SW 1271 (cell line): ENCODE results near the gene TMPRSS9.
"Not testable (repeated sequence)": the region's sequence is repeated elsewhere in the genome, so short reads cannot be mapped to it uniquely, and the experiment has no call there.

Source experiments
- DNase-seq, 2 experiments: peaks; one replicate each; lab custom pipeline; 2025; lab: John Stamatoyannopoulos, UW

TMPRSS9 gene

GRCh38 chr19:2438178-2438577, 78.1 kb downstream of the TMPRSS9 start:
- DNase-seq = no peak

- no peak for DNase-seq
These were observed 80.5 kb downstream of the TMPRSS9 start for GRCh38 chr19:2440515-2440914.

- no peak for DNase-seq
These were observed 81.2 kb downstream of the TMPRSS9 start for GRCh38 chr19:2441096-2441752.

- DNase-seq = no peak
These were observed 83.2 kb downstream of the TMPRSS9 start for GRCh38 chr19:2443116-2443784.

GRCh38 chr19:2443785-2444182, 83.7 kb downstream of the TMPRSS9 start:
- no peak for DNase-seq

- no peak for DNase-seq
These were observed 84.4 kb downstream of the TMPRSS9 start for GRCh38 chr19:2444251-2445002.

GRCh38 chr19:2446381-2446780, 86.3 kb downstream of the TMPRSS9 start:
- DNase-seq = no peak

- no peak for DNase-seq
These were observed 89.0 kb downstream of the TMPRSS9 start for GRCh38 chr19:2449019-2449418.

- no peak for DNase-seq
These were observed 91.1 kb downstream of the TMPRSS9 start for GRCh38 chr19:2451138-2451537.

- DNase-seq = no peak
These were observed 91.7 kb downstream of the TMPRSS9 start for GRCh38 chr19:2451741-2452140.

- DNase-seq = no peak
These were observed 93.5 kb downstream of the TMPRSS9 start for GRCh38 chr19:2453431-2454025.

- DNase-seq = no peak
These were observed 94.3 kb downstream of the TMPRSS9 start for GRCh38 chr19:2454199-2454961.

GRCh38 chr19:2454962-2455850, 95.1 kb downstream of the TMPRSS9 start:
- no peak for DNase-seq

GRCh38 chr19:2455851-2456570, 95.9 kb downstream of the TMPRSS9 start:
- DNase-seq = no peak

- no peak for DNase-seq
These were observed 97.5 kb downstream of the TMPRSS9 start for GRCh38 chr19:2457394-2458037.

- no peak for DNase-seq
These were observed 98.0 kb downstream of the TMPRSS9 start for GRCh38 chr19:2458054-2458453.

GRCh38 chr19:2458776-2459175, 98.7 kb downstream of the TMPRSS9 start:
- not testable (repeated sequence) for DNase-seq

GRCh38 chr19:2460245-2460644, 100.2 kb downstream of the TMPRSS9 start:
- DNase-seq = no peak

- DNase-seq = peak; percentile 69 to 70
These were observed 101.9 kb downstream of the TMPRSS9 start for GRCh38 chr19:2461751-2462634.
